22Rv1 (cell line): ENCODE data around the gene ARSJ.

Experiments used
- ZFX ChIP-seq: fragments of 450-650 bp; IDR thresholded peaks from 2 replicates; pipeline ENCODE4 v1.6.1; 2017; ENCODE audit warnings: antibody characterized with exemption, borderline replicate concordance
- TF ChIP-seq, protein P1 (sequence below): fragments of 450-650 bp; IDR thresholded peaks from 2 replicates; pipeline ENCODE4 v1.5.1; 2017; ENCODE audit warnings: mild to moderate bottlenecking

GRCh38 chr4:113969709-113970334, 9.6 kb downstream of the ARSJ start:
- TF ChIP-seq, protein P1, sequence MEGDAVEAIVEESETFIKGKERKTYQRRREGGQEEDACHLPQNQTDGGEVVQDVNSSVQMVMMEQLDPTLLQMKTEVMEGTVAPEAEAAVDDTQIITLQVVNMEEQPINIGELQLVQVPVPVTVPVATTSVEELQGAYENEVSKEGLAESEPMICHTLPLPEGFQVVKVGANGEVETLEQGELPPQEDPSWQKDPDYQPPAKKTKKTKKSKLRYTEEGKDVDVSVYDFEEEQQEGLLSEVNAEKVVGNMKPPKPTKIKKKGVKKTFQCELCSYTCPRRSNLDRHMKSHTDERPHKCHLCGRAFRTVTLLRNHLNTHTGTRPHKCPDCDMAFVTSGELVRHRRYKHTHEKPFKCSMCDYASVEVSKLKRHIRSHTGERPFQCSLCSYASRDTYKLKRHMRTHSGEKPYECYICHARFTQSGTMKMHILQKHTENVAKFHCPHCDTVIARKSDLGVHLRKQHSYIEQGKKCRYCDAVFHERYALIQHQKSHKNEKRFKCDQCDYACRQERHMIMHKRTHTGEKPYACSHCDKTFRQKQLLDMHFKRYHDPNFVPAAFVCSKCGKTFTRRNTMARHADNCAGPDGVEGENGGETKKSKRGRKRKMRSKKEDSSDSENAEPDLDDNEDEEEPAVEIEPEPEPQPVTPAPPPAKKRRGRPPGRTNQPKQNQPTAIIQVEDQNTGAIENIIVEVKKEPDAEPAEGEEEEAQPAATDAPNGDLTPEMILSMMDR = no peak
- TF ChIP-seq ZFX = no peak
